K562 (cell line): ENCODE measurements around the gene CHST14. TPM values are rescaled to one million over a fixed set of nuclear protein-coding genes. Genes with fewer than 3 reads are reported as not detected.
A peak's percentile ranks its signal among the peaks of the same experiment; 100 is the strongest.

ENCODE experiments used
- CXXC5 ChIP-seq: fragments of 250-450 bp; sonication (Bioruptor Pico); IDR thresholded peaks from 2 replicates; pipeline ENCODE4 v1.8.0; 2022; ENCODE audit warnings: inconsistent platforms, mild to moderate bottlenecking, moderate library complexity
- FOXK1 ChIP-seq: sonication (generic); formaldehyde crosslinking; IDR thresholded peaks from 2 replicates; pipeline ENCODE4 v1.8.0; 2022; ENCODE audit warnings: missing genetic modification reagents, mild to moderate bottlenecking, borderline replicate concordance
- HMG20B ChIP-seq: fragments of 250-450 bp; sonication (Bioruptor Pico); IDR thresholded peaks from 2 replicates; pipeline ENCODE4 v1.5.0; 2021; ENCODE audit warnings: mild to moderate bottlenecking
- IRF2 ChIP-seq: sonication (generic); formaldehyde crosslinking; IDR thresholded peaks from 2 replicates; pipeline ENCODE4 v1.8.1; 2022; ENCODE audit warnings: mild to moderate bottlenecking, missing genetic modification reagents
- MGA ChIP-seq: fragments of 450-650 bp; IDR thresholded peaks from 2 replicates; pipeline ENCODE4 v1.6.1; 2016; ENCODE audit warnings: mild to moderate bottlenecking, moderate library complexity
- RB1 ChIP-seq: fragments of 450-650 bp; IDR thresholded peaks from 2 replicates; pipeline ENCODE4 v1.6.1; 2017; ENCODE audit warnings: low read depth, mild to moderate bottlenecking
- RBM15 ChIP-seq: fragments of 200-400 bp; formaldehyde crosslinking; IDR thresholded peaks from 2 replicates; pipeline ENCODE4 v1.6.1; 2018; ENCODE audit warnings: mild to moderate bottlenecking, low read length, moderate library complexity; ENCODE audit not compliant: insufficient read depth
- RBM22 ChIP-seq: fragments of 200-400 bp; formaldehyde crosslinking; IDR thresholded peaks from 2 replicates; pipeline ENCODE4 v1.6.1; 2018; ENCODE audit warnings: low read length, low read depth; ENCODE audit not compliant: poor library complexity, severe bottlenecking
- SRSF3 ChIP-seq: fragments of 200-400 bp; formaldehyde crosslinking; IDR thresholded peaks from 2 replicates; pipeline ENCODE4 v1.6.1; 2016; ENCODE audit warnings: mild to moderate bottlenecking, low read length, moderate library complexity; ENCODE audit not compliant: insufficient read depth
- TCF15 ChIP-seq: fragments of 250-450 bp; sonication (Bioruptor Pico); IDR thresholded peaks from 2 replicates; pipeline ENCODE4 v1.8.0; 2022; ENCODE audit warnings: moderate library complexity, mild to moderate bottlenecking, inconsistent platforms
- UBTF ChIP-seq, 2 experiments: IDR thresholded peaks; 2 replicates each; pipeline ENCODE4 v1.6.1; 2012; ENCODE audit warnings: improper control_type of control experiment in 2 of 2, low read depth in 2 of 2, low read length in 2 of 2, borderline replicate concordance in 1 of 2
- ZNF232 ChIP-seq: sonication (generic); formaldehyde crosslinking; IDR thresholded peaks from 2 replicates; pipeline ENCODE4 v1.8.0; 2022; ENCODE audit warnings: mild to moderate bottlenecking, missing genetic modification reagents
- ZNF354B ChIP-seq: fragments of 250-450 bp; sonication (Bioruptor Pico); IDR thresholded peaks from 2 replicates; pipeline ENCODE4 v1.4.0; 2020
- ZSCAN29 ChIP-seq: fragments of 450-650 bp; IDR thresholded peaks from 2 replicates; pipeline ENCODE4 v1.6.1; 2017
- polyA plus RNA-seq, 8 experiments: library from polyadenylated mRNA; depleted of rRNA in 4 of 8; stranded (reverse) in 5 of 8; unstranded in 3 of 8; fragments of >200 nt; fragmentation: Nextera tagmentation in 2 of 8; fragmentation: Illumina TruSeq in 1 of 8; extraction: Ambion mirVana in 2 of 8; extraction: Trizol in 1 of 8; gene quantifications; 2 replicates each; pipeline versions ENCODE4 v1.2.1 to v1.2.3, GENCODE V29; 2011 to 2014; ENCODE audit warnings: inconsistent platforms in 1 of 8, missing spikeins in 1 of 8
- total RNA-seq, 7 experiments: library from RNA; depleted of rRNA in 6 of 7; stranded (reverse); fragments of >200 nt in 6 of 7; fragmentation: Illumina TruSeq in 2 of 7; extraction: Trizol in 2 of 7; gene quantifications; 2 replicates each; pipeline versions ENCODE4 v1.2.1 to v1.2.3, GENCODE V29; 2011 to 2021; ENCODE audit warnings: low replicate concordance in 1 of 7

Gene CHST14
- total and polyA plus RNA-seq, 9 of the 15 experiments (the other 6 are each of a cell fraction or from before 2014, with no cell fraction given) = 1.6 to 12.1 (median 4.5) TPM

- no peak for TF ChIP-seq RBM15
- TF ChIP-seq ZNF354B (CRISPR knock-in tag) = no peak
- TF ChIP-seq CXXC5 = peak; percentile 97
- TF ChIP-seq RBM22 = peak; percentile 50
- TF ChIP-seq TCF15 (CRISPR knock-in tag) = no peak
- peak; percentile 78 for TF ChIP-seq RB1
- no peak for TF ChIP-seq HMG20B
- no peak for TF ChIP-seq ZSCAN29
- TF ChIP-seq UBTF (IDR thresholded peaks at IDR 0.05; ENCODE audit: borderline replicate concordance in 1 of 2, low read depth in 2 of 2, low read length in 2 of 2) = peak; percentile 98 to 100; a peak in 3 of 4 replicates
- no peak for TF ChIP-seq IRF2 (CRISPR knock-in tag)
- no peak for TF ChIP-seq ZNF232
- no peak; the same call in 1 of the 2 replicates for TF ChIP-seq MGA
- TF ChIP-seq SRSF3 = no peak
- TF ChIP-seq FOXK1 (CRISPR knock-in tag) = no peak
Measured at GRCh38 chr15:40511472-40512133, 40.8 kb downstream of the CHST14 start (continued).
